ENCODE measurements around the gene RPS10. TPM values are rescaled to one million over a fixed set of nuclear protein-coding genes. Genes with fewer than 3 reads are reported as not detected.

The RPS10 gene
- total and polyA plus RNA-seq, 2 donors (not counting 3 experiments of a cell fraction or from before 2014, with no cell fraction given), result 1,416 to 5,496 TPM

GRCh38 chr6:34383161-34383631 lies 42.7 kb downstream of the RPS10 start:
- no peak overlapping the region for H3K27ac ChIP-seq (ENCODE audit: insufficient read depth, low read depth, low read length)
- DNase-seq (ENCODE audit: low read depth, low spot score), result no peak

GRCh38 chr6:34381081-34381480 lies 44.8 kb downstream of the RPS10 start:
- dilution Hi-C loops (cut with MboI; ENCODE audit: extremely low pct_ligation_motif_present, low sequenced_read_pairs), result no loop called here
- TF ChIP-seq JUN (IDR thresholded peaks at IDR 0.05; ENCODE audit: borderline replicate concordance, insufficient read depth, insufficient read length, low read depth), result no peak
- TF ChIP-seq POLR2A (IDR thresholded peaks at IDR 0.05; ENCODE audit: low read depth, low read length), result no peak
- no peak for TF ChIP-seq POLR2AphosphoS5 (IDR thresholded peaks at IDR 0.05; ENCODE audit: insufficient read depth, low read depth, low read length)
- TF ChIP-seq CTCF (IDR thresholded peaks at IDR 0.05; ENCODE audit: extremely low read depth in 1 of 2, insufficient read depth in 1 of 2, low read depth in 1 of 2, low read length in 2 of 2), result no peak
- TF ChIP-seq MAX (IDR thresholded peaks at IDR 0.05; ENCODE audit: insufficient read depth, insufficient read length), result no peak
- TF ChIP-seq EZH2 (IDR thresholded peaks at IDR 0.05; ENCODE audit: borderline replicate concordance, low read depth, low read length, severe bottlenecking), result no peak
- H3K36me3 ChIP-seq (ENCODE audit: control insufficient read depth in 2 of 2, extremely low read depth in 1 of 2, insufficient read depth in 2 of 2, low read length in 2 of 2), result no peaks in the 10 kb centered on the region

More at GRCh38 chr6:34383161-34383631, 42.7 kb downstream of the RPS10 start:
- H3K4me2 ChIP-seq (ENCODE audit: insufficient read depth, low read length), result no peak overlapping the region
- no peak overlapping the region for H3K4me3 ChIP-seq (replicated peaks in 1 of 3; ENCODE audit: insufficient read depth in 1 of 3, low read depth in 1 of 3, low read length in 3 of 3)
- H3K9me1 ChIP-seq (replicated peaks; ENCODE audit: control insufficient read depth, extremely low read depth, insufficient read depth, low read length), result no peaks in the 10 kb centered on the region
- H4K20me1 ChIP-seq (replicated peaks; ENCODE audit: control insufficient read depth, extremely low read depth, insufficient read depth, low read length), result no peaks in the 10 kb centered on the region
- POLR2A ChIA-PET, result interaction anchor here (0.7 kb wide), 1 partner anchor 12 kb away, joined by 7 read pairs; no protein-coding TSS in a partner anchor
- intact Hi-C loops (cut with micrococcal nuclease) (no loop called here), dilution Hi-C loops (cut with MboI; ENCODE audit: extremely low pct_ligation_motif_present, low sequenced_read_pairs) (no loop called here)
- H3K36me3 ChIP-seq (ENCODE audit: control insufficient read depth in 2 of 2, extremely low read depth in 1 of 2, insufficient read depth in 2 of 2, low read length in 2 of 2), result no peaks in the 10 kb centered on the region
- H3K4me1 ChIP-seq (ENCODE audit: control insufficient read depth, extremely low read depth, insufficient read depth, low read length), result no peaks in the 10 kb centered on the region
- no peak for FAIRE-seq
- no peaks in the 10 kb centered on the region for H3K27me3 ChIP-seq (ENCODE audit: control insufficient read depth in 2 of 2, insufficient read depth in 2 of 2, low read length in 2 of 2)
- BruUV-seq (replicated peaks), result no TSS peak
- peaks cover 92% of the 10 kb centered on the region for H3K79me2 ChIP-seq (ENCODE audit: control insufficient read depth, insufficient read depth, low read length)
- TF ChIP-seq MAX (IDR thresholded peaks at IDR 0.05; ENCODE audit: insufficient read depth, insufficient read length) (no peak), JUN (IDR thresholded peaks at IDR 0.05; ENCODE audit: borderline replicate concordance, insufficient read depth, insufficient read length, low read depth) (no peak), POLR2AphosphoS5 (IDR thresholded peaks at IDR 0.05; ENCODE audit: insufficient read depth, low read depth, low read length) (no peak)
- H3K9me3 ChIP-seq (replicated peaks; ENCODE audit: control insufficient read depth, insufficient read depth, low read length), result no peaks in the 10 kb centered on the region
- H2AFZ ChIP-seq (ENCODE audit: low read depth, low read length), result no peak overlapping the region
- CTCF ChIA-PET, result interaction anchor here (1.0 to 1.2 kb wide), 3 partner anchors 8 to 187 kb away, joined by 3 to 6 read pairs (median 5); no protein-coding TSS in a partner anchor
- no peak overlapping the region for H3K9ac ChIP-seq (replicated peaks; ENCODE audit: extremely low read depth, insufficient read depth, low read length)

More at GRCh38 chr6:34381081-34381480, 44.8 kb downstream of the RPS10 start:
- Histone ChIP-seq H4K20me1 (replicated peaks; ENCODE audit: control insufficient read depth, extremely low read depth, insufficient read depth, low read length) (peaks cover 3% of the 10 kb centered on the region), H3K9me1 (replicated peaks; ENCODE audit: control insufficient read depth, extremely low read depth, insufficient read depth, low read length) (no peaks in the 10 kb centered on the region), H2AFZ (ENCODE audit: low read depth, low read length) (no peak overlapping the region), H3K79me2 (ENCODE audit: control insufficient read depth, insufficient read depth, low read length) (peaks cover 93% of the 10 kb centered on the region), H3K27ac (ENCODE audit: insufficient read depth, low read depth, low read length) (no peak overlapping the region), H3K4me2 (ENCODE audit: insufficient read depth, low read length) (no peak overlapping the region), H3K9me3 (replicated peaks; ENCODE audit: control insufficient read depth, insufficient read depth, low read length) (no peaks in the 10 kb centered on the region), H3K4me3 (replicated peaks in 1 of 3; ENCODE audit: insufficient read depth in 1 of 3, low read depth in 1 of 3, low read length in 3 of 3) (no peak overlapping the region), H3K9ac (replicated peaks; ENCODE audit: extremely low read depth, insufficient read depth, low read length) (no peak overlapping the region), H3K27me3 (ENCODE audit: control insufficient read depth in 2 of 2, insufficient read depth in 2 of 2, low read length in 2 of 2) (no peaks in the 10 kb centered on the region), H3K4me1 (ENCODE audit: control insufficient read depth, extremely low read depth, insufficient read depth, low read length) (no peaks in the 10 kb centered on the region)
- intact Hi-C loops (cut with micrococcal nuclease), result no loop called here
- POLR2A ChIA-PET, result no interaction called here
- CTCF ChIA-PET, result interaction anchor here (1.0 to 2.1 kb wide), 4 partner anchors 9 to 132 kb away, joined by 3 to 5 read pairs (median 4); partner anchors contain the start of gene SMIM29
- BruUV-seq (replicated peaks), result no TSS peak
- DNase-seq (ENCODE audit: low read depth, low spot score) (no peak), FAIRE-seq (no peak)

Data from endothelial cell of umbilical vein (primary cell).